ENCODE data around the gene ATP2B2.

The ATP2B2 gene

GRCh38 chr3:10492364-10493201 is 12.8 kb downstream of the ATP2B2 start:
- Histone ChIP-seq H3K9me3 (ENCODE audit: insufficient read depth, low read depth, low read length) (no peaks in the 10 kb centered on the region), H3K36me3 (ENCODE audit: insufficient read depth, low read length) (no peaks in the 10 kb centered on the region), H3K4me1 (ENCODE audit: insufficient read depth, low read length, poor library complexity, severe bottlenecking) (no peaks in the 10 kb centered on the region), H3K4me3 (ENCODE audit: low read length, poor library complexity, severe bottlenecking) (no peak overlapping the region), H3K4me2 (ENCODE audit: low read depth, low read length, poor library complexity, severe bottlenecking) (no peak overlapping the region), H3K9ac (ENCODE audit: low read depth, low read length, poor library complexity, severe bottlenecking) (no peak overlapping the region), H2AFZ (ENCODE audit: low read length) (no peak overlapping the region), H3K9me2 (replicated peaks; ENCODE audit: low read depth, low read length) (no peaks in the 10 kb centered on the region), H3F3A (ENCODE audit: low read depth) (no peaks in the 10 kb centered on the region), H3K79me2 (ENCODE audit: insufficient read depth, low read length) (no peaks in the 10 kb centered on the region), H4K20me1 (ENCODE audit: insufficient read depth, low read length, poor library complexity, severe bottlenecking) (no peaks in the 10 kb centered on the region), H3K27me3 (ENCODE audit: insufficient read depth, low read length, poor library complexity, severe bottlenecking) (no peaks in the 10 kb centered on the region)
- no peak for TF ChIP-seq EZH2phosphoT487 (IDR thresholded peaks at IDR 0.05; ENCODE audit: borderline replicate concordance)
- no peak for TF ChIP-seq CTCF (conservative IDR thresholded peaks at IDR 0.05; ENCODE audit: low read length)

- no peak overlapping the region for H3K4me2 ChIP-seq (ENCODE audit: low read depth, low read length, poor library complexity, severe bottlenecking)
Observed at GRCh38 chr3:10489746-10490483, 15.5 kb downstream of the ATP2B2 start.

GRCh38 chr3:10487988-10488633 is 17.3 kb downstream of the ATP2B2 start:
- no peak overlapping the region for H3K4me3 ChIP-seq (ENCODE audit: low read length, poor library complexity, severe bottlenecking)
- H3K79me2 ChIP-seq (ENCODE audit: insufficient read depth, low read length), result no peaks in the 10 kb centered on the region
- H4K20me1 ChIP-seq (ENCODE audit: insufficient read depth, low read length, poor library complexity, severe bottlenecking), result no peaks in the 10 kb centered on the region
- H3K9ac ChIP-seq (ENCODE audit: low read depth, low read length, poor library complexity, severe bottlenecking), result no peak overlapping the region
- no peaks in the 10 kb centered on the region for H3K27me3 ChIP-seq (ENCODE audit: insufficient read depth, low read length, poor library complexity, severe bottlenecking)
- H3K9me2 ChIP-seq (replicated peaks; ENCODE audit: low read depth, low read length), result no peaks in the 10 kb centered on the region
- no peaks in the 10 kb centered on the region for H3K36me3 ChIP-seq (ENCODE audit: insufficient read depth, low read length)
- no peak overlapping the region for H2AFZ ChIP-seq (ENCODE audit: low read length)
- H3K4me2 ChIP-seq (ENCODE audit: low read depth, low read length, poor library complexity, severe bottlenecking), result no peak overlapping the region
- no peaks in the 10 kb centered on the region for H3K9me3 ChIP-seq (ENCODE audit: insufficient read depth, low read depth, low read length)
- TF ChIP-seq CTCF (conservative IDR thresholded peaks at IDR 0.05; ENCODE audit: low read length) (no peak), EZH2phosphoT487 (IDR thresholded peaks at IDR 0.05; ENCODE audit: borderline replicate concordance) (no peak)
- no peaks in the 10 kb centered on the region for H3F3A ChIP-seq (ENCODE audit: low read depth)
- H3K4me1 ChIP-seq (ENCODE audit: insufficient read depth, low read length, poor library complexity, severe bottlenecking), result no peaks in the 10 kb centered on the region

More at GRCh38 chr3:10489746-10490483, 15.5 kb downstream of the ATP2B2 start:
- H3K27me3 ChIP-seq (ENCODE audit: insufficient read depth, low read length, poor library complexity, severe bottlenecking), result no peaks in the 10 kb centered on the region
- no peaks in the 10 kb centered on the region for H4K20me1 ChIP-seq (ENCODE audit: insufficient read depth, low read length, poor library complexity, severe bottlenecking)
- no peaks in the 10 kb centered on the region for H3K79me2 ChIP-seq (ENCODE audit: insufficient read depth, low read length)
- H2AFZ ChIP-seq (ENCODE audit: low read length), result no peak overlapping the region
- H3K9me3 ChIP-seq (ENCODE audit: insufficient read depth, low read depth, low read length), result no peaks in the 10 kb centered on the region
- H3K36me3 ChIP-seq (ENCODE audit: insufficient read depth, low read length), result no peaks in the 10 kb centered on the region
- H3K4me3 ChIP-seq (ENCODE audit: low read length, poor library complexity, severe bottlenecking), result no peak overlapping the region
- H3K9me2 ChIP-seq (replicated peaks; ENCODE audit: low read depth, low read length), result no peaks in the 10 kb centered on the region
- no peaks in the 10 kb centered on the region for H3F3A ChIP-seq (ENCODE audit: low read depth)
- TF ChIP-seq CTCF (conservative IDR thresholded peaks at IDR 0.05; ENCODE audit: low read length) (no peak), EZH2phosphoT487 (IDR thresholded peaks at IDR 0.05; ENCODE audit: borderline replicate concordance) (no peak)
- no peak overlapping the region for H3K9ac ChIP-seq (ENCODE audit: low read depth, low read length, poor library complexity, severe bottlenecking)
- H3K4me1 ChIP-seq (ENCODE audit: insufficient read depth, low read length, poor library complexity, severe bottlenecking), result no peaks in the 10 kb centered on the region

Measured in Loucy (cell line).